HG02642 (cell line): ENCODE measurements around the gene ZNF823.
"Not testable (repeated sequence)": the region's sequence is repeated elsewhere in the genome, so short reads cannot be mapped to it uniquely, and the experiment has no call there.

Source experiments
- ATAC-seq: cut with Tn5 transposase; IDR thresholded peaks from one replicate; pipeline ENCODE4 v1.9.1; 2021; ENCODE audit warnings: mild to moderate bottlenecking; ENCODE audit not compliant: unreplicated experiment, poor library complexity

ZNF823 gene

DNA sequence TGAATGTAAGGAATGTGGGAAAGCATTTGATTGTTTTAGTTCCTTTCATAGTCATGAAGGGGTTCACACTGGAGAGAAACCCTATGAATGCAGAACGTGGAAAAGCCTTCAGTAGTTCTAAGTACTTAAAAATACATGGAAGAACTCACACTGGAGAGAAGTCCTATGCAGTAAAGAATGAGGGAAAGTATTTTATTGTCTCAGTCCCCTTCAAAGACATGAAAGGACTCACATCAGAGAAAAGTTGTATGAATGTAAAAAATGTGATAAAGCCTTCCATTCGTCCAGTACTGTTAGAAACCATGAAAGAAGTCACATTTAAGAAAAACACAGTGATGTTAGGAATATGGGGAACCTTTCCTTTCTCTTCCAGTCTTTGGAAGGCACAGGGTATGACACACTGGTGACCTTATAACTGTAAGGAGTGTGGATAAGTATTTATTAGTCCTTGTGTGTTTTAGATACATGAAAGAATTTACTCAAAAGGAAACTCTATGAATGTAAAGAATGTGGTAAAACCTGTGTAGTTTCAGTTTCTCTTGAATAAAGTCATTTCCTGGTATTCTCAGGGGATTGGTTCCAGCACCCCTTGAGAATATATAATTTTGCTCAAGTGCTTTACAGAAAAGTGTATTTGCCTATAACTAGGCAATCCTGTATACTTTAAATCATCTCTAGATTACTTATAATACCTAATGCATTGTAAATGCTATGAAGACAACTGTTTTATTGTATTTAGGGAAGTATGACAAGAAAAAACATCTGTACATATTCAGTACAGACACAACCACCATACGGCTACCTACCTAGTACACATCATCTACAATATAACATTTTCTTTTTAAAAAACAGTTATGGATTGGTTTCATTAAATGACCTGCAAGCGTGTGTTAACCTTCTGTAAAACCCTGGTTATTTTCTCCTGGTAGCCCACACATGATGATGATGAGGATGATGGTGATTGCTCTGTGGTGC, 52.8 kb downstream of the ZNF823 start:
- no peak for ATAC-seq

DNA sequence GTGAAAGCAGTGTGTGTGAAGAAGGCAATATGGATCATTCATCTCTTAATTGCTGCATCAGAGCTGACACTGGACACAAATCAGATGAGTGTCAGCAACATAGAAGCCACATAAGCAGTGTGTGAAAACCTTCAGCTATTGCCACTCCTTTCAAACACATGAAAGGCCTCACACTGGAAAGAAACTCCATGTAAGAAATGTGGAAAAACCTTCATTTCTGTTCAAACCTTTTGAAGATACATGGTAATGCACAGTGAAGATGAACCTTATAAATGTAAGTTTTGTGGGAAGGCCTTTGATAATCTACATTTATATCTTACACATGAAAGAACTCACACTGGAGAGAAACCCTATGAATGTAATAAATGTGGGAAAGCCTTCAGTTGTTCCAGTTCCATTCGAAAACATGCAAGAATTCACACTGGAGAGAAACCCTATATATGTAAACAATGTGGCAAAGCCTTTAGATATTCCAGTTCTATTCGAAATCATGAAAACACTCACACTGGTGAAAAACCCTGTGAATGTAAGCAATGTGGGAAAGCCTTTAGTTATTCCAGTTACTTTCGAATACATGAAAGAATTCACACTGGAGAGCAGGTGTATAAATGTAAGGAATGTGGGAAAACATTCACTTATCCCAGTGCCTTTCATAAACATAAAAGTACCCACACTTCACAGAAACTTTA, 53.6 kb downstream of the ZNF823 start:
- no peak for ATAC-seq

DNA sequence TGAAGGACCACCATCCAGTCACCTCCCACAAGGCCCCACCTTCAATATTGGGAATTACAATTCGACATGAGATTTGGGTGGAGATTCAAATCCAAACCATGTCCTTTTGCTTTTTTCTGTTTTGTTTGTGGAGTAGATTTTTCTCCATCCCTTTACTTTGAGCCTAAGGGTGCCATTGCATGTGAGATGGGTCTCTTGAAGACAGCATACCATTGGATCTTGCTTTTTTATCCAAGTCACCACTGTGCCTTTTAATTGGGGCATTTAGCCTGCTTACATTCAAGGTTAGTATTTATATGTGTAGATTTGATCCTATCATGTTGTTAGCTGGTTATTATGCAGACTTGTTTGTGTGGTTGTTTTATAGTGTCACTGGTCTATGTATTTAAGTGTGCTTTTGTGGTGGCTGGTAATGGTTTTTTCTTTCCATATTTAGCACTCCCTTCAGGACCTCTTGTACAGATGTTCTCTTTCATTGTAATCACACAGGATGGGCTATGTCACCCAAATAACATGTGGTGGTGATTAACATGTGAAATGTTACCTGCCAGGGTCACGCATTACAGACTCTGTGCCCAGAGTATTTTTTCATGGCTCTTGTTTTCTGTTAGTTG, 58.0 kb downstream of the ZNF823 start:
- ATAC-seq: no peak

DNA sequence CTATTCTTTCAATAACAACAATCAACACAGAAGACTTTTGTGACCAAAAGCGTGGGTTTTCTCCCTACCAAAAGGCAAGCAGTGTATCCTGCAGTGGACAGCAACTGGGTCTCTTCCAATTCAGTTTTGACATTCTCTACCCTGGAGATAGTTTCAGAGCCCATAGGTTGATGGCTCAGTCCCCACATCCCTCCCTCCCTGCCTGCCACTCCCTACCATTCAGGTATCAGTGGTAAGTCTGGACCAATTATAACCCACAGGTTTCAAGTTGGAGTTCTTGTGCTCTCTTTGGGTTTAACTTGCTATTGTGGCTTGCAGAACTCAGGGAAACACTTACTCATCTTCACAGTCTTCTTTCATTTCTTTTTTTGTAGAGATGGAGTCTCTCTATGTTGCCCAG, 60.2 kb downstream of the ZNF823 start:
- no peak for ATAC-seq

DNA sequence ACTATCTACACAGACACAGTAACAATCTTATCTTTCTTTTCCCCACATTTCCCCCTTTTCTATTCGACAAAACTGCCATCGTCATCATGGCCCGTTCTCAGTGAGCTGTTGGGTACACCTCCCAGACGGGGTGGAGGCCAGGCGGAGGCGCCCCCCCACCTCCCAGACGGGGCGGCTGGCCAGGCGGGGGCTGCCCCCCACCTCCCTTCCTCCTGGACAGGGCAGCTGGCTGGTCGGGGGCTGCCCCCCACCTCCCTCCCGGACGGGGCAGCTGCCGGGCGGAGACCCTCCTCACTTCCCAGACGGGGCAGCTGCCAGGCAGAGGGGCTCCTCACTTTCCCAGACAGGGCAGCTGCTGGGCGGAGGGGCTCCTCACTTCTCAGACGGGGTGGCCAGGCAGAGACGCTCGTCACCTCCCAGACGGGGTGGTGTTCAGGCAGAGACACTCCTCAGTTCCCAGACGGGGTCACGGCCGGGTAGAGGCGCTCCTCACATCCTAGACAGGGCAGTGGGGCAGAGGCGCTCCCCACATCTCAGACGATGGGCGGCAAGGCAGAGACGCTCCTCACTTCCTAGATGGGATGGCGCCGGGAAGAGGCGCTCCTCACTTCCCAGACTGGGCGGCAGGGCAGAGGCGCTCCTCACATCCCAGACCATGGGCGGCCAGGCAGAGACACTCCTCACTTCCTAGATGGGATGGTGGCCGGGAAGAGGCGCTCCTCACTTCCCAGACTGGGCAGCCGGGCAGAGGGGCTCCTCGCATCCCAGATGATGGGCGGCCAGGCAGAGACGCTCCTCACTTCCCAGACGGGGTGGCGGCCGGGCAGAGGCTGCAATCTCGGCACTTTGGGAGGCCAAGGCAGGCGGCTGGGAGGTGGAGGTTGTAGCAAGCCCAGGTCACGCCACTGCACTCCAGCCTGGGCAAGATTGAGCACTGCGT, 61.8 kb downstream of the ZNF823 start:
- not testable (repeated sequence) for ATAC-seq

DNA sequence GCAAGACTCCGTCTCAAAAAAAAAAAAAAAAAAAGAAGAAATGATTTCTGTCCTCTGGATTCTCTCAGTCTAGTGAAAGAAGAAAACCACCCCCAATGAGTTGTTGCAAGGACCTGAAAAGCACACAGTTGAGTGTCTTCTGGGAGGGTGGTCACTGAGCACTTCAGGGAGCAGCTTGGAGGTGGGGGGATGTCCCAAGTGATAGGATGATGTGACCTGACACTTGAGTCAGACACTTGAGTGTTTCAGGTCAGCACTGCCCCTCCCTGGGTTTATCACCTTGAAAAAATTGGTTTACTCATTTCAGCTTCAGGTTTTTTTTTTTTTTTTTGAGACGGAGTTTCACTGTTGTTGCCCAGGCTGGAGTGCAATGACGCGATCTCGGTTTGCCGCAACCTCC, 63.2 kb downstream of the ZNF823 start:
- ATAC-seq: no peak

DNA sequence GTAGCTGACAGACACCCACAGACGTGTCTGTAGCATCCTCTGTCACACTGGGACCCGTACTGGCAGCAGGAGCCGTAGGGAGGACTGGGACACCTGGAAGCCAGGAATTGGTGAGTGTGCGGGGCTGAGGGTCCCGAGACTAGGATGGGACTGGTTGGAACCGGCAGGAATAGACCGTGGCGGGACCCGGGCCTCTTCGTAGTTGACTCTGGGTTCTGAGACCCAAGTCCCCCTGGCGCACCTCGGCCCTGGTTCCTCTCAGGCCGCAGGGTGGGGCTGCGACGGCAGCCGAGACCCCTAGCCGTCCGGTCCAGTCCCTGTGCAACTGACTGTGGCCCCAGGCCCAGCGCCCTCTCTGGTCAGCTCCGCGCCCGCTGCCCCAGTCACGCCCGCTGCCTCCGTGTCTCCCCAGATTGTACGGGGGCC, 64.7 kb downstream of the ZNF823 start:
- no peak for ATAC-seq

DNA sequence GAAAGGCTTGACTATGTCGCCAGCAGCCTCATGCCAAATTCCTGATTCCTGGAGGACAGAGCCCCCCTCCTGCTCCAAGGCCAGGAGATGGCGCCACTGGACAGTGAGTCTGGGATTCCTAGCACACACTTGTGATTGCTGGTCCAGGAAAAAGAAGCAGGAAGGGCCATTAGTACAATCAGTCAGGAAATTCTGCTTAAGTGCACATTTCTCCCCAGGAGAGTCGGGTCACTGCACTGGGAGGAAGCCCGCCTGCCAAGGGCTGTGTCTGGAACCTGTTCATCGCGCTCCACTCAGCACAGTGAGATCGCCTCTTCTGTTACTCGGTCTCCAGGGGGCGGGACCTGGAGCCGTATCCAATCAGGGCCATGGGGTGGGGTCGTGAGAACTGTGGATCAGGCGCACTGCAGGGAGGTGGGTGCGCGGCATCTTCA, 65.1 kb downstream of the ZNF823 start:
- ATAC-seq: no peak
